Calu3 (cell line): ENCODE results near the gene KRTAP10-1. TPM values are rescaled to one million over a fixed set of nuclear protein-coding genes. Genes with fewer than 3 reads are reported as not detected.

Experiments used
- BruUV-seq: library from RNA; stranded (reverse); fragments of 400-500 nt; replicated peaks from 2 replicates; lab custom pipeline; 2021; lab: Mats Ljungman, UMichigan
- CTCF ChIA-PET: fragments of 300-600 bp; sonication (Branson Sonifier 250); formaldehyde crosslinking; loops from one replicate; lab custom pipeline; 2022; ENCODE audit warnings: antibody characterized with exemption; lab: Charles Lee
- DNase-seq: peaks from one replicate; pipeline ENCODE4 v3.0.0; 2022
- H3K27ac Mint-ChIP-seq: one replicate; pipeline ENCODE4 v1.8.0; 2022; ENCODE audit warnings: mixed read lengths; ENCODE audit not compliant: unreplicated experiment
- H3K27me3 Mint-ChIP-seq: one replicate; pipeline ENCODE4 v1.8.0; 2022; ENCODE audit warnings: mixed read lengths; ENCODE audit not compliant: unreplicated experiment
- H3K36me3 Mint-ChIP-seq: one replicate; pipeline ENCODE4 v1.8.0; 2022; ENCODE audit warnings: mild to moderate bottlenecking, moderate library complexity, mixed read lengths; ENCODE audit not compliant: insufficient read depth, unreplicated experiment
- H3K4me1 Mint-ChIP-seq: one replicate; pipeline ENCODE4 v1.8.0; 2022; ENCODE audit warnings: mild to moderate bottlenecking, low read depth, mixed read lengths; ENCODE audit not compliant: unreplicated experiment
- H3K4me3 Mint-ChIP-seq: one replicate; pipeline ENCODE4 v1.8.0; 2022; ENCODE audit warnings: mild to moderate bottlenecking, low read depth, moderate library complexity, mixed read lengths; ENCODE audit not compliant: unreplicated experiment
- H3K9me3 Mint-ChIP-seq: one replicate; pipeline ENCODE4 v1.8.0; 2022; ENCODE audit warnings: low read depth, mixed read lengths; ENCODE audit not compliant: unreplicated experiment
- intact Hi-C: fragments of 100-400 bp; cut with micrococcal nuclease; formaldehyde crosslinking; loops from one replicate; pipeline ENCODE4 v1.10.0; 2022; ENCODE audit not compliant: unreplicated experiment
- total RNA-seq: library from RNA; stranded (reverse); gene quantifications from 2 replicates; pipeline ENCODE4 v1.2.3, GENCODE V29; 2022
- TF ChIP-seq, protein P1 (sequence below): fragments of 200-600 bp; IDR thresholded peaks from one replicate; pipeline ENCODE4 v1.8.0; 2022; ENCODE audit warnings: antibody characterized with exemption; ENCODE audit not compliant: unreplicated experiment

KRTAP10-1 gene
- total RNA-seq, 1 experiment from 2014 or later: not detected

GRCh38 chr21:44568261-44568660 lies 28.3 kb upstream of the KRTAP10-1 start:
- BruUV-seq: no TSS peak
- DNase-seq: no peak
- no peaks in the 10 kb centered on the region for H3K4me1 Mint-ChIP-seq
- H3K4me3 Mint-ChIP-seq: no peak overlapping the region
- H3K36me3 Mint-ChIP-seq: no peaks in the 10 kb centered on the region
- peaks cover 68% of the 10 kb centered on the region for H3K27me3 Mint-ChIP-seq
- H3K9me3 Mint-ChIP-seq: peaks cover 6% of the 10 kb centered on the region
- CTCF ChIA-PET: no interaction called here
- intact Hi-C loops: no loop called here
- H3K27ac Mint-ChIP-seq: no peak overlapping the region
- TF ChIP-seq, protein P1, sequence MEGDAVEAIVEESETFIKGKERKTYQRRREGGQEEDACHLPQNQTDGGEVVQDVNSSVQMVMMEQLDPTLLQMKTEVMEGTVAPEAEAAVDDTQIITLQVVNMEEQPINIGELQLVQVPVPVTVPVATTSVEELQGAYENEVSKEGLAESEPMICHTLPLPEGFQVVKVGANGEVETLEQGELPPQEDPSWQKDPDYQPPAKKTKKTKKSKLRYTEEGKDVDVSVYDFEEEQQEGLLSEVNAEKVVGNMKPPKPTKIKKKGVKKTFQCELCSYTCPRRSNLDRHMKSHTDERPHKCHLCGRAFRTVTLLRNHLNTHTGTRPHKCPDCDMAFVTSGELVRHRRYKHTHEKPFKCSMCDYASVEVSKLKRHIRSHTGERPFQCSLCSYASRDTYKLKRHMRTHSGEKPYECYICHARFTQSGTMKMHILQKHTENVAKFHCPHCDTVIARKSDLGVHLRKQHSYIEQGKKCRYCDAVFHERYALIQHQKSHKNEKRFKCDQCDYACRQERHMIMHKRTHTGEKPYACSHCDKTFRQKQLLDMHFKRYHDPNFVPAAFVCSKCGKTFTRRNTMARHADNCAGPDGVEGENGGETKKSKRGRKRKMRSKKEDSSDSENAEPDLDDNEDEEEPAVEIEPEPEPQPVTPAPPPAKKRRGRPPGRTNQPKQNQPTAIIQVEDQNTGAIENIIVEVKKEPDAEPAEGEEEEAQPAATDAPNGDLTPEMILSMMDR: no peak

- Mint-ChIP-seq H3K4me1 (no peaks in the 10 kb centered on the region), H3K4me3 (no peak overlapping the region), H3K27ac (no peak overlapping the region), H3K36me3 (no peaks in the 10 kb centered on the region), H3K27me3 (peaks cover 68% of the 10 kb centered on the region), H3K9me3 (peaks cover 6% of the 10 kb centered on the region)
- TF ChIP-seq, protein P1: no peak
- no TSS peak for BruUV-seq
- intact Hi-C loops: no loop called here
- no peak for DNase-seq
- CTCF ChIA-PET: no interaction called here
Measured at GRCh38 chr21:44567481-44568171, 27.6 kb upstream of the KRTAP10-1 start.

DNA sequence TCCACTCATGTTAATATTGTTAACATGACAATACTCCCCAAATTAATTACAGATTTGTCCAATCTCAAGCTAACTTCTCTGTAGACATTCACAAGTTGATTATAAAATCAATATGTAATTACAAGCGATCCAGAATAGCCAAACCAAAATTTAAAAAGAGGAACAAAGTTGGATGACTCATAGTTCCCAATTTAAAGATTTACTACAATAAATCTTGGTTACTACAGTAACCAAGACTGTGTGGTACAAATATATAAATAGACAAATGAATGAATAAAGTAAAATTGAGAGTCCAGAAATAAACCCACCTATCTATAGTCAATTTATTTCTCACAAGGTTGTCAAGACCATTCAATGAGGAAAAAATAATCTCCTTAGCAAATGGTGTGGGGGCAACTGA lies 26.4 kb upstream of the KRTAP10-1 start:
- no TSS peak for BruUV-seq
- H3K27me3 Mint-ChIP-seq: peaks cover 70% of the 10 kb centered on the region

DNA sequence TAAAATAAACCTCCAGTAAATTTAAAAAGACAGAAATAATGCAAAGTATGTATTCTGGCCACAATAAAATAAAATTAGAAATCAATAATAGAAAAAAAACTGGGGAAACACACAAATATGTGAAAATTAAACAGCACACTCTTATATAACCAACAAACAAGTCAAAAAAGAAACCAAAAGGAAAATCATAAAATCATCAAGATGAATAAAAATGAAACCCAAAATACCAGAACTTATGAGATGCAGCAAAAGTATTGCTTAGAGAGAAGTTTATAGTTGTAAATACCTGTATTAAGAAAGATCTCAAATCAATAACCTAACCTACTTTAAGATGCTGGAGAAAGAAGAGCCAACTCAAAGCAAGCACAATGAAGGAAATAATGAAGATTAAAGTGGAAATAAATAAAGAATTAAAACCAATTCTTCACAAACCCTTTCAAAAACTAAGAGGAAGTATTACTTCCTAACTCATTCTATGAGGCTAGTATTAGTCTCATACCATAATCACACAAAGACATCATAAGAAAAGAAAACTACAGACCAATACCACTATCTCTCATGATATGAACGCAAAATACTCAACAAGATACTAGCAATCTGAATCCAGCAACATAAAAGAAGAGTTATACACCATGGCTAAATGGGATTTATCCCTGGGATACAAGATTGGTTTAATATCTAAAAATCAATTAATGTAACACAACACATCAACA lies 25.0 kb upstream of the KRTAP10-1 start:
- no peaks in the 10 kb centered on the region for H3K9me3 Mint-ChIP-seq
- TF ChIP-seq, protein P1: no peak
- no peak for DNase-seq
- CTCF ChIA-PET: no interaction called here
- H3K27me3 Mint-ChIP-seq: peaks cover 76% of the 10 kb centered on the region
- intact Hi-C loops: no loop called here
- no TSS peak for BruUV-seq
- H3K4me3 Mint-ChIP-seq: no peak overlapping the region
- H3K36me3 Mint-ChIP-seq: no peaks in the 10 kb centered on the region
- no peaks in the 10 kb centered on the region for H3K4me1 Mint-ChIP-seq
- no peak overlapping the region for H3K27ac Mint-ChIP-seq

More for the DNA sequence above, 26.4 kb upstream of the KRTAP10-1 start:
- H3K4me1 Mint-ChIP-seq: no peaks in the 10 kb centered on the region
- DNase-seq: no peak
- H3K9me3 Mint-ChIP-seq: peaks cover 1% of the 10 kb centered on the region
- intact Hi-C loops: no loop called here
- no peaks in the 10 kb centered on the region for H3K36me3 Mint-ChIP-seq
- H3K27ac Mint-ChIP-seq: no peak overlapping the region
- TF ChIP-seq, protein P1: no peak
- H3K4me3 Mint-ChIP-seq: no peak overlapping the region
- CTCF ChIA-PET: no interaction called here
